ENCODE data around the gene GPR17.

DNA sequence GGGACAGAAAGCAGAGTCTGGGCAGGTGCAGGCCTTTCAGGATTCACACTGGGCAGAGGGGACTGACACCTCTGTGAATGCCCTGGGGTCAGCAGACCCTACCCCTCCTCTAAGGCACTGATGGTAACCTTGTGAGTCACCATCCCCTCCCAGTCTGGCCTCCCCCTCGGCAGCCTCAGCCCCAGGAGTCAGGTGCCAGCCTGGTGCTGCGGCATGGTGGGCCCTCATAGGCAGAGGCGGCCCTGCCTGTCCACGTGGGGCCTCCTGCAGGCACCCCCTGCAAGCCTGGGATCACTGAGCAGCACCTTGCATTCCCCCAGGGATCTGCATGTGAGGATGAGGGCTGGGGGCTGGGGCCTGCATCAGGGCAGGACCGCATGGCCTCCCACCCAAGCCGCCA, 4.8 kb upstream of the GPR17 start:
- TF ChIP-seq, protein P1, sequence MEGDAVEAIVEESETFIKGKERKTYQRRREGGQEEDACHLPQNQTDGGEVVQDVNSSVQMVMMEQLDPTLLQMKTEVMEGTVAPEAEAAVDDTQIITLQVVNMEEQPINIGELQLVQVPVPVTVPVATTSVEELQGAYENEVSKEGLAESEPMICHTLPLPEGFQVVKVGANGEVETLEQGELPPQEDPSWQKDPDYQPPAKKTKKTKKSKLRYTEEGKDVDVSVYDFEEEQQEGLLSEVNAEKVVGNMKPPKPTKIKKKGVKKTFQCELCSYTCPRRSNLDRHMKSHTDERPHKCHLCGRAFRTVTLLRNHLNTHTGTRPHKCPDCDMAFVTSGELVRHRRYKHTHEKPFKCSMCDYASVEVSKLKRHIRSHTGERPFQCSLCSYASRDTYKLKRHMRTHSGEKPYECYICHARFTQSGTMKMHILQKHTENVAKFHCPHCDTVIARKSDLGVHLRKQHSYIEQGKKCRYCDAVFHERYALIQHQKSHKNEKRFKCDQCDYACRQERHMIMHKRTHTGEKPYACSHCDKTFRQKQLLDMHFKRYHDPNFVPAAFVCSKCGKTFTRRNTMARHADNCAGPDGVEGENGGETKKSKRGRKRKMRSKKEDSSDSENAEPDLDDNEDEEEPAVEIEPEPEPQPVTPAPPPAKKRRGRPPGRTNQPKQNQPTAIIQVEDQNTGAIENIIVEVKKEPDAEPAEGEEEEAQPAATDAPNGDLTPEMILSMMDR (IDR thresholded peaks at IDR 0.05): no peak
- TF ChIP-seq POLR2A (IDR thresholded peaks at IDR 0.05): no peak

All from heart left ventricle (tissue), 13 donors.